ENCODE results near the gene PDZD7.

DNA sequence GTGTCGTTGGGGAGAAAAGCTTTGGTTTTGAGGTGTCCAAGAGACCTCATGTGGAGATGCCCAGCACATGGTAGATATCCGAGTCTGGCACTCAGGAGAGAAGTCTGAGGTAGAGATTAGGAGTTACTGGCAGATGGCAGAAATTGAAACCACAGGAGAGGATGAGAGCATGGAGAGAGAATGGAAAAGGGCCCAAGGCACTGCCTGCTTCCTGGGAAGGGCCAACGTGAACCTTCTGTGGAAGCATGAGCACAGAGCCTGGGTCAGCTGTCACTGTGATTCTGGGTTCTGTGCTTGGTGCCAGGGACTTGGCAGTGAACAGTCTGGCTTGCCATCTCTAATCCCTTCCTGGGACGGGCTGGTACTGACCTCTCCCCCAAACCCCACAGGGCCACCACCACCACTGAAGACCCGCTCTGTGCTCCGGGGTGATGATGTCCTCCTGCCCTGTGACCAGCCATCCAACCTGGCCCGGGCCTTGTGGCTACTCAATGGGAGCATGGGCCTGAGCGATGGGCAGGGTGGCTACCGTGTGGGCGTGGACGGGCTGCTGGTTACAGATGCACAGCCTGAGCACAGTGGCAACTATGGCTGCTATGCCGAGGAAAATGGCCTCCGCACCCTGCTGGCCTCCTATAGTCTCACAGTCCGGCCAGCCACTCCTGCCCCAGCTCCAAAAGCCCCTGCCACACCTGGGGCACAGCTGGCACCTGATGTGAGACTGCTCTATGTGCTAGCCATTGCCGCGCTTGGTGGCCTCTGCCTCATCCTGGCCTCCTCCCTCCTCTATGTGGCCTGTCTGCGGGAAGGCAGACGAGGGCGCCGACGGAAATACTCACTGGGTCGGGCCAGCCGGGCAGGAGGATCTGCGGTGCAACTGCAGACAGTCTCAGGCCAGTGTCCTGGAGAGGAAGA lies 47.8 kb downstream of the PDZD7 start:
- TF ChIP-seq POLR2AphosphoS5 (IDR thresholded peaks at IDR 0.05) (no peak), CTCF (IDR thresholded peaks at IDR 0.05 in 8 of 11, conservative IDR thresholded peaks at IDR 0.05 in 3 of 11) (no peak), POLR2A (IDR thresholded peaks at IDR 0.05) (no peak)

All from spleen (tissue), 7 donors.